Memory B cell (primary cell): ENCODE measurements around the gene MFSD2B.

ENCODE experiments used
- ATAC-seq: fragments of 150-1000 bp; cut with Tn5 transposase; 2 replicates; pipeline ENCODE4 v1.10.0; 2021; ENCODE audit warnings: low read depth, mild to moderate bottlenecking, moderate library complexity
- DNase-seq, 2 donors: peaks; one replicate each; pipeline ENCODE4 v3.0.0; 2022; ENCODE audit warnings: low spot score in 2 of 2
- H3K27ac Mint-ChIP-seq: one replicate; pipeline ENCODE4 v1.8.0; 2022; ENCODE audit warnings: mild to moderate bottlenecking, moderate library complexity, mixed read lengths
- H3K27me3 Mint-ChIP-seq: one replicate; pipeline ENCODE4 v1.8.0; 2022; ENCODE audit warnings: mixed read lengths
- H3K36me3 Mint-ChIP-seq: one replicate; pipeline ENCODE4 v1.8.0; 2022; ENCODE audit warnings: mild to moderate bottlenecking, mixed read lengths
- H3K4me1 Mint-ChIP-seq: one replicate; pipeline ENCODE4 v1.8.0; 2022; ENCODE audit warnings: mixed read lengths
- H3K4me3 Mint-ChIP-seq: one replicate; pipeline ENCODE4 v1.8.0; 2022; ENCODE audit warnings: mild to moderate bottlenecking, moderate library complexity, mixed read lengths
- H3K9me3 Mint-ChIP-seq: one replicate; pipeline ENCODE4 v1.8.0; 2022; ENCODE audit warnings: mixed read lengths

MFSD2B gene

GRCh38 chr2:24009680-24010476, at the start of gene MFSD2B:
Gene MFSD2B (plus strand): TSS chr2:24010085. CDS start chr2:24010097, 12 bp downstream.
- DNase-seq (no peak), ATAC-seq (peak; percentile 19)
- H3K4me3 Mint-ChIP-seq, result peak within 1 kb of the TSS; percentile 17
- H3K27ac Mint-ChIP-seq, result no peak within 1 kb of the TSS
- peaks cover 10% of the 10 kb centered on the region for H3K27me3 Mint-ChIP-seq
- no peaks in the 10 kb centered on the region for H3K4me1 Mint-ChIP-seq
- H3K36me3 Mint-ChIP-seq, result no peaks in the 10 kb centered on the region
- no peaks in the 10 kb centered on the region for H3K9me3 Mint-ChIP-seq

- Mint-ChIP-seq H3K36me3 (peaks cover 11% of the 10 kb centered on the region), H3K9me3 (peaks cover 1% of the 10 kb centered on the region), H3K27me3 (no peaks in the 10 kb centered on the region), H3K4me1 (peaks cover 3% of the 10 kb centered on the region), H3K4me3 (no peak overlapping the region), H3K27ac (no peak overlapping the region)
- ATAC-seq (no peak), DNase-seq (no peak)
These were observed 42.0 kb upstream of the MFSD2B start for GRCh38 chr2:23967846-23968245.

GRCh38 chr2:23976883-23977282, 33.0 kb upstream of the MFSD2B start:
- H3K27ac Mint-ChIP-seq, result no peak overlapping the region
- no peaks in the 10 kb centered on the region for H3K27me3 Mint-ChIP-seq
- DNase-seq (no peak), ATAC-seq (no peak)
- H3K4me1 Mint-ChIP-seq, result no peaks in the 10 kb centered on the region
- no peaks in the 10 kb centered on the region for H3K9me3 Mint-ChIP-seq
- peaks cover 8% of the 10 kb centered on the region for H3K36me3 Mint-ChIP-seq
- no peak overlapping the region for H3K4me3 Mint-ChIP-seq

- no peaks in the 10 kb centered on the region for H3K4me1 Mint-ChIP-seq
- peaks cover 4% of the 10 kb centered on the region for H3K36me3 Mint-ChIP-seq
- no peaks in the 10 kb centered on the region for H3K9me3 Mint-ChIP-seq
- ATAC-seq (peak; percentile 59), DNase-seq (no peak)
- no peak overlapping the region for H3K27ac Mint-ChIP-seq
- H3K27me3 Mint-ChIP-seq, result no peaks in the 10 kb centered on the region
- no peak overlapping the region for H3K4me3 Mint-ChIP-seq
These were observed 21.5 kb upstream of the MFSD2B start for GRCh38 chr2:23988371-23988770.

GRCh38 chr2:23992931-23993330, 17.0 kb upstream of the MFSD2B start:
- Mint-ChIP-seq H3K4me1 (no peaks in the 10 kb centered on the region), H3K9me3 (no peaks in the 10 kb centered on the region), H3K27ac (no peak overlapping the region), H3K27me3 (no peaks in the 10 kb centered on the region), H3K36me3 (peaks cover 7% of the 10 kb centered on the region), H3K4me3 (no peak overlapping the region)
- DNase-seq, result no peak
- no peak for ATAC-seq

GRCh38 chr2:23993736-23994269, 16.1 kb upstream of the MFSD2B start:
- Mint-ChIP-seq H3K9me3 (no peaks in the 10 kb centered on the region), H3K27ac (no peak overlapping the region), H3K27me3 (no peaks in the 10 kb centered on the region), H3K4me1 (no peaks in the 10 kb centered on the region), H3K4me3 (no peak overlapping the region), H3K36me3 (peaks cover 11% of the 10 kb centered on the region)
- ATAC-seq (no peak), DNase-seq (no peak)

- no peak for DNase-seq
- no peak for ATAC-seq
- H3K36me3 Mint-ChIP-seq, result peaks cover 11% of the 10 kb centered on the region
- no peaks in the 10 kb centered on the region for H3K4me1 Mint-ChIP-seq
- H3K27ac Mint-ChIP-seq, result no peak overlapping the region
- no peaks in the 10 kb centered on the region for H3K9me3 Mint-ChIP-seq
- H3K4me3 Mint-ChIP-seq, result no peak overlapping the region
- no peaks in the 10 kb centered on the region for H3K27me3 Mint-ChIP-seq
These were observed 15.3 kb upstream of the MFSD2B start for GRCh38 chr2:23994567-23994966.

GRCh38 chr2:24007693-24008092, 2.2 kb upstream of the MFSD2B start:
- no peak overlapping the region for H3K4me3 Mint-ChIP-seq
- no peaks in the 10 kb centered on the region for H3K9me3 Mint-ChIP-seq
- H3K4me1 Mint-ChIP-seq, result no peaks in the 10 kb centered on the region
- no peak overlapping the region for H3K27ac Mint-ChIP-seq
- ATAC-seq, result no peak
- no peaks in the 10 kb centered on the region for H3K36me3 Mint-ChIP-seq
- H3K27me3 Mint-ChIP-seq, result peaks cover 10% of the 10 kb centered on the region
- DNase-seq, result no peak

- Mint-ChIP-seq H3K4me1 (no peaks in the 10 kb centered on the region), H3K27me3 (peaks cover 10% of the 10 kb centered on the region), H3K9me3 (no peaks in the 10 kb centered on the region), H3K27ac (no peak overlapping the region), H3K4me3 (no peak overlapping the region), H3K36me3 (no peaks in the 10 kb centered on the region)
- DNase-seq, result no peak
- ATAC-seq, result no peak
These were observed 1.1 kb upstream of the MFSD2B start for GRCh38 chr2:24008672-24009366.

- Mint-ChIP-seq H3K4me3 (no peak overlapping the region), H3K9me3 (no peaks in the 10 kb centered on the region), H3K36me3 (no peaks in the 10 kb centered on the region), H3K27me3 (peaks cover 10% of the 10 kb centered on the region), H3K4me1 (no peaks in the 10 kb centered on the region), H3K27ac (no peak overlapping the region)
- no peak for DNase-seq
- ATAC-seq, result no peak
These were observed 562 bp upstream of the MFSD2B start for GRCh38 chr2:24009367-24009679.

- Mint-ChIP-seq H3K27me3 (peaks cover 10% of the 10 kb centered on the region), H3K4me3 (no peak overlapping the region), H3K36me3 (no peaks in the 10 kb centered on the region), H3K4me1 (no peaks in the 10 kb centered on the region), H3K9me3 (no peaks in the 10 kb centered on the region), H3K27ac (no peak overlapping the region)
- DNase-seq (no peak), ATAC-seq (no peak)
These were observed 778 bp downstream of the MFSD2B start for GRCh38 chr2:24010477-24011249.

- no peaks in the 10 kb centered on the region for H3K9me3 Mint-ChIP-seq
- ATAC-seq (no peak), DNase-seq (no peak)
- no peaks in the 10 kb centered on the region for H3K4me1 Mint-ChIP-seq
- H3K27ac Mint-ChIP-seq, result no peak overlapping the region
- H3K4me3 Mint-ChIP-seq, result no peak overlapping the region
- no peaks in the 10 kb centered on the region for H3K36me3 Mint-ChIP-seq
- H3K27me3 Mint-ChIP-seq, result peaks cover 10% of the 10 kb centered on the region
These were observed 1.6 kb downstream of the MFSD2B start for GRCh38 chr2:24011250-24012104.

GRCh38 chr2:24012521-24013188, 2.8 kb downstream of the MFSD2B start:
- Mint-ChIP-seq H3K9me3 (no peaks in the 10 kb centered on the region), H3K4me3 (no peak overlapping the region), H3K27ac (no peak overlapping the region), H3K27me3 (peaks cover 10% of the 10 kb centered on the region), H3K4me1 (no peaks in the 10 kb centered on the region), H3K36me3 (no peaks in the 10 kb centered on the region)
- no peak for DNase-seq
- ATAC-seq, result no peak
